HEK293 (cell line): ENCODE measurements around the gene NCOR1.

Source experiments
- CTCF ChIA-PET: fragments of 350-600 bp; formaldehyde crosslinking; extraction: SDS; loops from one replicate; lab custom pipeline; 2021; ENCODE audit warnings: antibody characterized with exemption; lab: Yijun Ruan, JAX
- POLR2A ChIA-PET: fragments of 300-600 bp; formaldehyde crosslinking; extraction: SDS; loops from one replicate; lab custom pipeline; 2020; ENCODE audit warnings: antibody characterized with exemption, inconsistent platforms; lab: Yijun Ruan, JAX
- H3K27ac ChIP-seq: fragments of 200-500 bp; sonication (Bioruptor generic); 2 replicates; pipeline ENCODE4 v1.5.1; 2014; ENCODE audit warnings: low read depth, low read length, control low read depth, inconsistent platforms; ENCODE audit errors: extremely low read depth
- H3K36me3 ChIP-seq, 2 experiments: fragments of 200-500 bp in 1 of 2; sonication (Bioruptor generic) in 1 of 2; 1 replicate in 1 of 2; 2 replicates in 1 of 2; pipeline ENCODE4 v1.5.1; 2014 to 2017; ENCODE audit warnings: inconsistent platforms in 2 of 2, low read length in 2 of 2; ENCODE audit not compliant: control insufficient read depth in 2 of 2, insufficient read depth in 1 of 2
- H3K4me1 ChIP-seq: fragments of 200-500 bp; sonication (Bioruptor generic); 2 replicates; pipeline ENCODE4 v1.5.1; 2014; ENCODE audit warnings: mild to moderate bottlenecking, low read length, inconsistent platforms; ENCODE audit not compliant: control insufficient read depth, insufficient read depth
- H3K4me3 ChIP-seq: 2 replicates; pipeline ENCODE4 v1.5.1; 2011; ENCODE audit warnings: low read depth, mild to moderate bottlenecking, control low read depth, low read length, moderate library complexity
- H3K9me3 ChIP-seq: fragments of 200-500 bp; sonication (Bioruptor generic); 2 replicates; pipeline ENCODE4 v1.5.1; 2014; ENCODE audit warnings: low read depth, low read length, inconsistent platforms; ENCODE audit not compliant: control insufficient read depth, insufficient read depth
- KLF7 ChIP-seq: fragments of 450-650 bp; formaldehyde crosslinking; IDR thresholded peaks from 2 replicates; pipeline ENCODE4 v1.5.1; 2016; ENCODE audit warnings: missing biosample characterization, missing genetic modification characterization, borderline replicate concordance
- KLF8 ChIP-seq: fragments of 450-650 bp; formaldehyde crosslinking; IDR thresholded peaks from 2 replicates; pipeline ENCODE4 v1.5.1; 2016; ENCODE audit warnings: missing biosample characterization, missing genetic modification characterization
- KLF9 ChIP-seq: fragments of 450-650 bp; formaldehyde crosslinking; IDR thresholded peaks from 2 replicates; pipeline ENCODE4 v1.5.1; 2016; ENCODE audit warnings: missing biosample characterization, missing genetic modification characterization, low read depth
- SP3 ChIP-seq: fragments of 450-650 bp; formaldehyde crosslinking; IDR thresholded peaks from 2 replicates; pipeline ENCODE4 v1.5.1; 2016; ENCODE audit warnings: missing biosample characterization, missing genetic modification characterization
- ZFP41 ChIP-seq: fragments of 450-650 bp; formaldehyde crosslinking; IDR thresholded peaks from 2 replicates; pipeline ENCODE4 v1.5.1; 2016; ENCODE audit warnings: missing biosample characterization, missing genetic modification characterization, borderline replicate concordance
- ZNF133 ChIP-seq: fragments of 450-650 bp; formaldehyde crosslinking; IDR thresholded peaks from 2 replicates; pipeline ENCODE4 v1.5.1; 2016; ENCODE audit warnings: missing biosample characterization, missing genetic modification characterization
- ZNF366 ChIP-seq: fragments of 450-650 bp; formaldehyde crosslinking; conservative IDR thresholded peaks from 2 replicates; pipeline ENCODE4 v1.5.1; 2016; ENCODE audit warnings: missing biosample characterization, missing genetic modification characterization
- ZNF629 ChIP-seq: fragments of 450-650 bp; formaldehyde crosslinking; IDR thresholded peaks from 2 replicates; pipeline ENCODE4 v1.5.1; 2017; ENCODE audit warnings: missing biosample characterization, missing genetic modification characterization
- ZNF639 ChIP-seq: fragments of 450-650 bp; formaldehyde crosslinking; IDR thresholded peaks from 2 replicates; pipeline ENCODE4 v1.5.1; 2016; ENCODE audit warnings: missing biosample characterization, missing genetic modification characterization
- ZNF777 ChIP-seq: fragments of 450-650 bp; formaldehyde crosslinking; IDR thresholded peaks from 2 replicates; pipeline ENCODE4 v1.5.1; 2017; ENCODE audit warnings: missing biosample characterization, missing genetic modification characterization, borderline replicate concordance
- ZSCAN5A ChIP-seq: fragments of 450-650 bp; formaldehyde crosslinking; IDR thresholded peaks from 2 replicates; pipeline ENCODE4 v1.5.1; 2016; ENCODE audit warnings: missing biosample characterization, missing genetic modification characterization
- ZXDB ChIP-seq: fragments of 450-650 bp; formaldehyde crosslinking; IDR thresholded peaks from 2 replicates; pipeline ENCODE4 v1.5.1; 2016; ENCODE audit warnings: missing biosample characterization, missing genetic modification characterization
- TF ChIP-seq, protein P1 (sequence below): fragments of 450-650 bp; formaldehyde crosslinking; IDR thresholded peaks from 2 replicates; pipeline ENCODE4 v1.5.1; 2016; ENCODE audit warnings: missing biosample characterization, missing genetic modification characterization
- TF ChIP-seq, protein P2 (sequence below): fragments of 450-650 bp; formaldehyde crosslinking; IDR thresholded peaks from 2 replicates; pipeline ENCODE4 v1.5.1; 2017; ENCODE audit warnings: missing biosample characterization, mild to moderate bottlenecking, missing genetic modification characterization, moderate library complexity
- TF ChIP-seq, protein P3 (sequence below): fragments of 450-650 bp; formaldehyde crosslinking; IDR thresholded peaks from 2 replicates; pipeline ENCODE4 v1.5.1; 2016; ENCODE audit warnings: missing biosample characterization, missing genetic modification characterization, borderline replicate concordance
- TF ChIP-seq, protein P4 (sequence below): fragments of 450-650 bp; formaldehyde crosslinking; IDR thresholded peaks from 2 replicates; pipeline ENCODE4 v1.5.1; 2016; ENCODE audit warnings: missing biosample characterization, missing genetic modification characterization
- TF ChIP-seq, protein P5 (sequence below): fragments of 450-650 bp; formaldehyde crosslinking; IDR thresholded peaks from 2 replicates; pipeline ENCODE4; 2016; ENCODE audit warnings: missing biosample characterization, missing genetic modification characterization

NCOR1 gene

DNA sequence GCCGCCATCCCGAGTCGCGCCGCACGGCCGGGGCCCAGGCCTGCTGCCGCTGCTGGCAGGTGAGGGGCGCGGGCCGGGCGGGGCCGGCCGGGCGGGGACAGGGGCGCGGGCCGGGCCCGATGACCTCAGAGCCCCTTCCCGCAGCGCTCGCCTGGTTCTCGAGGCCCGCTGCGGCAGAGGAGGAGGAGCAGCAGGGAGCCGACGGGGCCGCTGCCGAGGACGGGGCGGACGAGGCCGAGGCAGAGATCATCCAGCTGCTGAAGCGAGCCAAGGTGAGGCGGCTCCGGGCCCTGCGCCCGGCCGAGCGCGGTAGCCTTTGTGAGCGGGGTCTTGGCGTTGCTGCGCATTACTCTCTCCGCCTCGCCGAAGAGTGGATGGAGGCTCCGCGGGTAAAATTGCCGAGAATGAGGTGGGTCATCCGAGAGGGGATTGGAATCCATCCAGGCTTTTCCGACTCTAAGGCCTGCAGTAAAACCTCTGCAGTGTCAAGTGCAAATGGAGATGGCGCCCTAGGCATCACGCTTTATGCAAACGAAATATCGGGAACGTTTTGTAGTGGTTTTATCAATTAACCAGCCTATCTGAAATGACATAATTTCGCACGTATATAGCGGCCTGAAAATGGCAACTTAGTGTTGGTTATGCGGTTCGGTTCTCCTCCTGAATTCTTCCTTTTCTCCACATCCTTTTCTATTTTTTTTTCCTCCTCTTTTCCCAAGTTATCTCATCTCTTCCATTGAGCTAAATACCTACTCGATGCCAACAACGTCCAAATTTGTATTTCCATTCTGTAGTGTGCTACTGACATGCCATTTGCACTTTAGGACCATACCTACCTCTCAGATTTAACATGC lies 215.1 kb downstream of the NCOR1 start:
- ChIA-PET CTCF (interaction anchor here (0.7 to 4.2 kb wide), 5 partner anchors 7 to 172 kb away, joined by 3 to 36 read pairs (median 4); partner anchors contain the start of gene ADORA2B), POLR2A (interaction anchor here (0.5 to 2.8 kb wide), 19 partner anchors 9 to 352 kb away, joined by 3 to 33 read pairs (median 4); partner anchors contain the start of genes ADORA2B, NCOR1 and PIGL)
- Histone ChIP-seq H3K27ac (peak overlapping the region; percentile 97), H3K36me3 (peaks cover 42 to 54% of the 10 kb centered on the region in 2 experiments), H3K9me3 (no peaks in the 10 kb centered on the region), H3K4me1 (no peaks in the 10 kb centered on the region), H3K4me3 (peak overlapping the region; percentile 89)
- peak; percentile 79; the same call in 1 of the 2 replicates for TF ChIP-seq KLF8 (tag by site-specific recombination)
- TF ChIP-seq, protein P1, sequence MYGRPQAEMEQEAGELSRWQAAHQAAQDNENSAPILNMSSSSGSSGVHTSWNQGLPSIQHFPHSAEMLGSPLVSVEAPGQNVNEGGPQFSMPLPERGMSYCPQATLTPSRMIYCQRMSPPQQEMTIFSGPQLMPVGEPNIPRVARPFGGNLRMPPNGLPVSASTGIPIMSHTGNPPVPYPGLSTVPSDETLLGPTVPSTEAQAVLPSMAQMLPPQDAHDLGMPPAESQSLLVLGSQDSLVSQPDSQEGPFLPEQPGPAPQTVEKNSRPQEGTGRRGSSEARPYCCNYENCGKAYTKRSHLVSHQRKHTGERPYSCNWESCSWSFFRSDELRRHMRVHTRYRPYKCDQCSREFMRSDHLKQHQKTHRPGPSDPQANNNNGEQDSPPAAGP (tag by site-specific recombination), result peak; percentile 65; the same call in 1 of the 2 replicates
- TF ChIP-seq ZSCAN5A, result peak; percentile 71; the same call in 1 of the 2 replicates
- no peak for TF ChIP-seq KLF9 (tag by site-specific recombination)
- TF ChIP-seq ZNF639 (tag by site-specific recombination), result peak; percentile 38; the same call in 1 of the 2 replicates
- peak; percentile 63; the same call in 1 of the 2 replicates for TF ChIP-seq ZNF777
- TF ChIP-seq SP3 (tag by site-specific recombination), result no peak
- TF ChIP-seq, protein P2, sequence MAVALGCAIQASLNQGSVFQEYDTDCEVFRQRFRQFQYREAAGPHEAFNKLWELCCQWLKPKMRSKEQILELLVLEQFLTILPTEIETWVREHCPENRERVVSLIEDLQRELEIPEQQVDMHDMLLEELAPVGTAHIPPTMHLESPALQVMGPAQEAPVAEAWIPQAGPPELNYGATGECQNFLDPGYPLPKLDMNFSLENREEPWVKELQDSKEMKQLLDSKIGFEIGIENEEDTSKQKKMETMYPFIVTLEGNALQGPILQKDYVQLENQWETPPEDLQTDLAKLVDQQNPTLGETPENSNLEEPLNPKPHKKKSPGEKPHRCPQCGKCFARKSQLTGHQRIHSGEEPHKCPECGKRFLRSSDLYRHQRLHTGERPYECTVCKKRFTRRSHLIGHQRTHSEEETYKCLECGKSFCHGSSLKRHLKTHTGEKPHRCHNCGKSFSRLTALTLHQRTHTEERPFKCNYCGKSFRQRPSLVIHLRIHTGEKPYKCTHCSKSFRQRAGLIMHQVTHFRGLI (tag by site-specific recombination), result no peak
- no peak for TF ChIP-seq ZNF133
- TF ChIP-seq ZFP41 (tag by site-specific recombination), result no peak
- TF ChIP-seq, protein P3, sequence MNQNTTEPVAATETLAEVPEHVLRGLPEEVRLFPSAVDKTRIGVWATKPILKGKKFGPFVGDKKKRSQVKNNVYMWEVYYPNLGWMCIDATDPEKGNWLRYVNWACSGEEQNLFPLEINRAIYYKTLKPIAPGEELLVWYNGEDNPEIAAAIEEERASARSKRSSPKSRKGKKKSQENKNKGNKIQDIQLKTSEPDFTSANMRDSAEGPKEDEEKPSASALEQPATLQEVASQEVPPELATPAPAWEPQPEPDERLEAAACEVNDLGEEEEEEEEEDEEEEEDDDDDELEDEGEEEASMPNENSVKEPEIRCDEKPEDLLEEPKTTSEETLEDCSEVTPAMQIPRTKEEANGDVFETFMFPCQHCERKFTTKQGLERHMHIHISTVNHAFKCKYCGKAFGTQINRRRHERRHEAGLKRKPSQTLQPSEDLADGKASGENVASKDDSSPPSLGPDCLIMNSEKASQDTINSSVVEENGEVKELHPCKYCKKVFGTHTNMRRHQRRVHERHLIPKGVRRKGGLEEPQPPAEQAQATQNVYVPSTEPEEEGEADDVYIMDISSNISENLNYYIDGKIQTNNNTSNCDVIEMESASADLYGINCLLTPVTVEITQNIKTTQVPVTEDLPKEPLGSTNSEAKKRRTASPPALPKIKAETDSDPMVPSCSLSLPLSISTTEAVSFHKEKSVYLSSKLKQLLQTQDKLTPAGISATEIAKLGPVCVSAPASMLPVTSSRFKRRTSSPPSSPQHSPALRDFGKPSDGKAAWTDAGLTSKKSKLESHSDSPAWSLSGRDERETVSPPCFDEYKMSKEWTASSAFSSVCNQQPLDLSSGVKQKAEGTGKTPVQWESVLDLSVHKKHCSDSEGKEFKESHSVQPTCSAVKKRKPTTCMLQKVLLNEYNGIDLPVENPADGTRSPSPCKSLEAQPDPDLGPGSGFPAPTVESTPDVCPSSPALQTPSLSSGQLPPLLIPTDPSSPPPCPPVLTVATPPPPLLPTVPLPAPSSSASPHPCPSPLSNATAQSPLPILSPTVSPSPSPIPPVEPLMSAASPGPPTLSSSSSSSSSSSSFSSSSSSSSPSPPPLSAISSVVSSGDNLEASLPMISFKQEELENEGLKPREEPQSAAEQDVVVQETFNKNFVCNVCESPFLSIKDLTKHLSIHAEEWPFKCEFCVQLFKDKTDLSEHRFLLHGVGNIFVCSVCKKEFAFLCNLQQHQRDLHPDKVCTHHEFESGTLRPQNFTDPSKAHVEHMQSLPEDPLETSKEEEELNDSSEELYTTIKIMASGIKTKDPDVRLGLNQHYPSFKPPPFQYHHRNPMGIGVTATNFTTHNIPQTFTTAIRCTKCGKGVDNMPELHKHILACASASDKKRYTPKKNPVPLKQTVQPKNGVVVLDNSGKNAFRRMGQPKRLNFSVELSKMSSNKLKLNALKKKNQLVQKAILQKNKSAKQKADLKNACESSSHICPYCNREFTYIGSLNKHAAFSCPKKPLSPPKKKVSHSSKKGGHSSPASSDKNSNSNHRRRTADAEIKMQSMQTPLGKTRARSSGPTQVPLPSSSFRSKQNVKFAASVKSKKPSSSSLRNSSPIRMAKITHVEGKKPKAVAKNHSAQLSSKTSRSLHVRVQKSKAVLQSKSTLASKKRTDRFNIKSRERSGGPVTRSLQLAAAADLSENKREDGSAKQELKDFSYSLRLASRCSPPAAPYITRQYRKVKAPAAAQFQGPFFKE (tag by site-specific recombination), result no peak
- TF ChIP-seq, protein P4, sequence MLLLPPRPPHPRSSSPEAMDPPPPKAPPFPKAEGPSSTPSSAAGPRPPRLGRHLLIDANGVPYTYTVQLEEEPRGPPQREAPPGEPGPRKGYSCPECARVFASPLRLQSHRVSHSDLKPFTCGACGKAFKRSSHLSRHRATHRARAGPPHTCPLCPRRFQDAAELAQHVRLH, result 0 out of 2 replicates have a peak, but pooled peaks have one; percentile 5
- peak; percentile 62 for TF ChIP-seq ZNF366 (tag by site-specific recombination)
- 0 out of 2 replicates have a peak, but pooled peaks have one; percentile 10 for TF ChIP-seq ZNF629 (tag by site-specific recombination)
- 0 out of 2 replicates have a peak, but pooled peaks have one; percentile 7 for TF ChIP-seq ZXDB (tag by site-specific recombination)
- TF ChIP-seq, protein P5, sequence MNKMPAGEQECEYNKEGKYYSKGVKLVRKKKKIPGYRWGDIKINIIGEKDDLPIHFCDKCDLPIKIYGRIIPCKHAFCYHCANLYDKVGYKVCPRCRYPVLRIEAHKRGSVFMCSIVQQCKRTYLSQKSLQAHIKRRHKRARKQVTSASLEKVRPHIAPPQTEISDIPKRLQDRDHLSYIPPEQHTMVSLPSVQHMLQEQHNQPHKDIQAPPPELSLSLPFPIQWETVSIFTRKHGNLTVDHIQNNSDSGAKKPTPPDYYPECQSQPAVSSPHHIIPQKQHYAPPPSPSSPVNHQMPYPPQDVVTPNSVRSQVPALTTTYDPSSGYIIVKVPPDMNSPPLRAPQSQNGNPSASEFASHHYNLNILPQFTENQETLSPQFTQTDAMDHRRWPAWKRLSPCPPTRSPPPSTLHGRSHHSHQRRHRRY, result no peak
- TF ChIP-seq KLF7 (tag by site-specific recombination), result 0 out of 2 replicates have a peak, but pooled peaks have one; percentile 21
